Left hindlimb (tissue), 1 donor: ENCODE measurements around the gene TMSB10.
"Not testable (repeated sequence)": the region's sequence is repeated elsewhere in the genome, so short reads cannot be mapped to it uniquely, and the experiment has no call there.

Experiments
- DNase-seq: peaks from one replicate; pipeline ENCODE4 v3.0.0-alpha.2; 2018

The TMSB10 gene

DNA sequence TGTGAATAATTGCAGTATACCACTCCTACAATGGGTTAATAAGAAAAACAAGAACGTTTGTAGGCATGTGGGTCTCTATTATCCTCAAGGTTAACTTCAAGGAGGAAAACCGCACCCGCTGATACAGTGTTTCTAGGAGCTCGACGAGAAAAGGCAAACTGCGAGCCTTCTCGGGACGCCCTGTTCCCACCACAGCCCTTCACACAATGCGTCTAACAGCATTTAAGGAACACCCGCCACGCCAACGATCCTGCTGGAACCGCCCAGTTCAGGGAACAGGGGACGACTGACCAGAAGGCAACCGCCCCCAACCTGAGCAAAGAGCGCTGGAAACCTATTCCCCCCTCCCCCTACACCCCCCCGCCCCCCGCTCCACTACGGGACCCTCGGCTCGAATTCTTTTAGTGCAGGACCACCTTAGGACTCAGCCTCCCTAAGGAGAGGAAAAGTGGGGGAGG lies 710 bp upstream of the TMSB10 start:
- peak; percentile 86 for DNase-seq

DNA sequence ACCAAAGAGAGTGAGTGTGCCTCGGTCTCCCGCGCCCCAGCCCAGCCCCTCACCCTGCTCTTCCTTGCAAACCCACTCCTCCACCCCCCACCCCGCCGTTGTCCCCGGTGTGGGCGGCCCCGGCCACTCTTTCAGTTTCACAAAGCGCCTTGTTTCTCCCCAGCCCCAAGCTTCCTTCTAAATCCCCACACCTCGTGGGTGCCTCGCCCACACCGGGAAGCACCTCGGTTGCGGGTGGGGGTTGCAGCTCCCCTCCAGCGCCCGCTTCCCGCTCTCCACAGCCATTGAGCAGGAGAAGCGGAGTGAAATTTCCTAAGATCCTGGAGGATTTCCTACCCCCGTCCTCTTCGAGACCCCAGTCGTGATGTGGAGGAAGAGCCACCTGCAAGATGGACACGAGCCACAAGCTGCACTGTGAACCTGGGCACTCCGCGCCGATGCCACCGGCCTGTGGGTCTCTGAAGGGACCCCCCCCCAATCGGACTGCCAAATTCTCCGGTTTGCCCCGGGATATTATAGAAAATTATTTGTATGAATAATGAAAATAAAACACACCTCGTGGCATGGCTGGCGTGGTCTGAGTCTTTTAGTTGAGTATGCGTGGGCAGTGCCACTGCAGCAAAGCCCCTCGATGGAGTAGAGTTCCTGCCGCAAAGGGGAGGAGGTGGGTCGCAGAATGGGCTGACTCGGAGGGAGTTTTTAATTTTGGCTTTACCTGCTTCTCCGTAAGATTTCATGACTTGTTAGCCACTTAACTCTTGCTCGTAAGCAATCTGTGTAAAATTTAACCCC lies 848 bp downstream of the TMSB10 start:
- DNase-seq, result peak; percentile 59

DNA sequence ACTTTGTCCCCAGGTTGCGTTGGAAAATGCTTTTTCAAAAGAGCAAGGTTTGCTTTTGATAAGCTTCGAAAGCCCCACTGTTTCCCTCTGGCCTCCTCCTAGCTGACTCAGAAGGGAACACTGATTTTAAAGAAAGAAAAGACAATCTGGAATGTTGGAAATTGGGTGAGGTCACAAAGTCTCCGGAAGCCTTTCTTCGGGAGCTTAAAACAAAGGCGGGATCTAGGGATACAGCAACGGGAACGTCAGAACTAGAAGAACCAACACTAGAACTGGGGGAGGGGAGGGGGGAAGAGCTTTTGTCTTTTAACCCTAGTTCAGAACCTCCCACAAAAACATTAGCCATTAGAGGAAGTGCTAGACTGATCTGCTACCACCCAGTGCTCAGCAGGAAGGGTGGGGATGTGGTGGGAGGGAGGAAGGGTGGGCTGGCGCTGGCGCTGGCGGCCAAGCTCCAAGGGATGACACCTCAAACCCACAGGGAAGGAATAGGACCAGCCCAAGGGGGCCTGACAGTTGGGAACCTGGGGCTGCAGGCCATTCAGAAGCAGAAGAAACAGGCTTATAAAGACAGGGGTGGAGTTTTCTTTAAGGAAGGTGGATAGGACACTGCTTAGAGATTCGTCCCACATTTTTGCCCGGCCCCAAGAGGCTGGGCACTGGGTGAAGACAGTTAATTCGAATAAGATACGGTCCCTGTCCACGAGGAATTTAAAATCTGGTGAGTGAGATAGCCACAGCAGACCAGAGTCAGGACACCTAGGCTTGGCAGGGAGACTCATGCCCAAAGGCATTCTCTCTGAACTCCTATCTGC lies 1.7 kb downstream of the TMSB10 start:
- peak; percentile 70 for DNase-seq

- DNase-seq, result no peak
These were observed 3.7 kb downstream of the TMSB10 start for GRCh38 chr2:84908948-84909713.

GRCh38 chr2:84911135-84911678 lies 5.8 kb downstream of the TMSB10 start:
- DNase-seq, result no peak

DNA sequence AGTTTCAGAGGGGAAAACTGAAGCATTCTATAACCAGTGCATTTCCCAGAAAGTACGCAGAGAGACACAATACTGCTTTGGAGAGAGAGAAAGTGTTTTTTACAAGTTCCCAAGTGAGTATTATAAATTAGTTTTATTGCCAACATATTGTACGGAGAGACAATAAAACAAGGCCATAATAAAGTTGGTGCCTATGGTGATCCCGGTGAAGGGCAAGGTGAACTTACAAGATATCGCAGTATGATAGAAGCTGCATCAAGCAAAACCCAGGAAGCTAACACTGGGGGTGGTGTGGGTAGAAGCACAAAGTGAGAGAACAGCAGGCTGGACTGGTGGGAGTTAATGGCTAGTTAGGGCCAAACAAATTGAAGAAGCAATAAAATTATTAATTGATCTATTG lies 7.5 kb downstream of the TMSB10 start:
- DNase-seq, result no peak

GRCh38 chr2:84914334-84914733 lies 8.9 kb downstream of the TMSB10 start:
- DNase-seq, result no peak

DNA sequence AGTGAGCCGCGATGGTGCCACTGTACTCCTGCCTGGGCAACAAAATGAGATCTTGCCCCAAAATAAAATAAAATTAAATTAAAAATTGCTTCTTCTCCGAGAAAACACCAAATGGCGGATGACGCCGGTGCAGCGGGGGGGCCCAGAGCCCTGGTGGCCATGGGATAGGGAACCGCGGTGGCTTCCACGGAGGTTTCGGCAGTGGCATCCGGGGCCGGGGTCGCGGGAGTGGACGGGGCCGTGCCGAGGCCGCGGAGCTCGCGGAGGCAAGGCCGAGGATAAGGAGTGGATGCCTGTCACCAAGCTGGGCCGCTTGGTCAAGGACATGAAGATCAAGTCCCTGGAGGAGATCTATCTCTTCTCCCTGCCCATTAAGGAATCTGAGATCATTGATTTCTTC lies 10.2 kb downstream of the TMSB10 start:
- not testable (repeated sequence) for DNase-seq

- not testable (repeated sequence) for DNase-seq
These were observed 12.4 kb downstream of the TMSB10 start for GRCh38 chr2:84917821-84918220.

- DNase-seq, result no peak
These were observed 13.0 kb downstream of the TMSB10 start for GRCh38 chr2:84918430-84918829.

- no peak for DNase-seq
These were observed 14.6 kb downstream of the TMSB10 start for GRCh38 chr2:84919885-84920580.

DNA sequence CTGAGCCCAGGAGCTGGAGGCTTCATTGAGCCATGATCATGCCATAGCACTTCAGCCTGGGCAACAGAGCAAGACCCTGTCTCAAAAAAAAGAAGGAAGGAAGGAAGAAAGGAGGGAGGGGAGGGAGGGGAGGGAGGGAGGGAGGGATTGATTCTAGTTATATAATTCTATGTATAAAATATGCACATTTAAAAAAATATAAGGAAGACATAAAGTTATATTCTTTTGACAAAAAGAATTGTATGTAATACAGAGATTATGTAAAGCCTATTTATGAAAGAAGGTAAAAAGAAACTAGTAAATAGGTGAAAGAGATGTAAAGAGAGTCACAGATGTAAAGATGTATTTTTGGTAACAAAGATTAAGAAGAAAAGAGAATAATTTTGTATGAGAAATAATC lies 17.6 kb downstream of the TMSB10 start:
- no peak for DNase-seq

DNA sequence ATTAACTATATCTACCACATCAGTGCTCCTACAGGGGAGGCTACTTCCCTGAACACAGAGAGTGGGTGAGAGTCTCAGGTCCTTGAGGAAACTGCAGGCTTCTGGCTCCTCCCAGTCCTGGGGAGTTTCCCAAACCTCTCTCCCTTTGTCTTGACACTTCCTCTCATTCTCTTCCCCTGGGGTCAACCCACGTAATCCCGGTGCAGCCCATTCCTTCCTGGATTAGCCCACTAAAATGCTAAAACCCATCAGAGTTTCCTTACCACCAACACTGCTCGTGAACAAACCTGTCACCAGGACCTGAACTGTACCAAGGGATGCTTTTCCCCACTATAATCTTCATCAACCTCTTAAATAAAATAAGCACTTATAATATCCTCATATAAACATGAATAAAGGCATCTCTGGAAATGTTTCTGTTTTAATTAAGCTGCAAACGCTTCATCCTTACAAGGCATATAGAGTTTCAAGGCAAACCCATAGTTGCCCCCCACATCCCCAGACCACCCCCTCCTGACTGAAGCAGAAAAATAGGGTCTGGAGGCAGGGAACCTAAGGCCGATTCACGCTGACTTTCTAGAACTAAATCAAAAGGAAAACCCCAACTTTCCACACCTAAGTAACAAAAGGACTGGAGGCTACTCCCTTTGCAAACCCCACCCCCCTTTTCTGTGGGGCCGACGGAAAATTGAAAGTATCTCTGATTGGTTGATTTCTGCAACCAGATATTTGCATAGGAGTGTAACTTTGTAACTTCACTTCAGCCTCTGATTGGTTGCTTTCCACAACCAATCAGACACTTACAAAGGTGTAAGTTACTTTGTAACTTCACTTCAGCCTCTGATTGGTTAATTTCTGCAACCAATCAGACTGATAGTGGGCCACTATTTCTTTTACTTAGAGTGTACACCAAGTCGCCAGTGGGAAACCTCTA lies 19.0 kb downstream of the TMSB10 start:
- DNase-seq, result peak; percentile 46

- DNase-seq, result no peak
These were observed 19.9 kb downstream of the TMSB10 start for GRCh38 chr2:84925336-84925723.

DNA sequence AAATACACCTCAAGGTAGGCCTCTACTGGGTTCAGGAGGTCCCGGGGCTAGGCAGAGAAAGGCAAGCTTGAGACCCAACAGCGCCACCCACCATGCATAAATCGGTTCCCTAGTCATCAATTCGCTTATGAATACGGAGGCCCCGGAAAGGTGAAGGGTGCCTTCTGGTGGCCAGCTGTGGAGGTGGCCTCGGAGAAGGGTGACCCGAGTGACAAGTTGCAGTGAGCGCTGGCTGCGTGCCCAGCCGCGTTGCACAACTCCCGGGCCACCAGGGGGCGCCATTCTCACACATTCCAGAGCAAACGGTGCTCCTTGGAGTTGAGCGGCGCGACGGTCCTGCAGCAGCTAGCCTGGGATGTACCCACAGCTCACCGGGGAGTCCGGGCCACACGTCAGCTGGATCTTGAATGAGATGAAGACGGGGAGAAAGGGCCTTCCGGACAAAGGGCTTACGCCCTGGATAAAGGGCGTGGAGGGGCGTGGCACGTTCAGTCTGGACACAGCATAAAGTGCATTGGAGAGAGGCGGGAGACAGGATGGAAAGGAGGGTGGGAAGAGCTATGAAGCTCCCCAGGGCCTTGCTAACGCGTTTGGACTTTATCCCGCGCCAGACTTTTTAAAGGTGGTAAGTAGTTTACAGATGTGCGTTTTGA lies 20.4 kb downstream of the TMSB10 start:
- peak; percentile 91 for DNase-seq

DNA sequence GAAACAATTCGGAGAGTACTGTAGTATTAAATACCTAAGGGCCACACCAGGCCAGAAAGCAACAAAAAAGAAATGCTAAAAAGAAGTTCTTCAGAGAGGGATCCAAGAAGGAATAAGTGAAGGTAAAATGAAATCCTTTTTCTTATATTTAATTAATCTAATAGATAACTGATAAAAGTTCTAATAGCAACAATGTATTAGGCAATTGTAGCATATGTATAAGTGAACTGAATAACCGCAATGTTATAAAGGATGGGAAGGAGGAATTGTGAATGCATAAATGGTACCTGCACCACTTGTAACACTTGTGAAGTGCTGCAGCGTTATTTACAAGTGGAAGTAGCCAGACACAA lies 21.8 kb downstream of the TMSB10 start:
- no peak for DNase-seq

- no peak for DNase-seq
These were observed 25.9 kb downstream of the TMSB10 start for GRCh38 chr2:84931384-84931821.

DNA sequence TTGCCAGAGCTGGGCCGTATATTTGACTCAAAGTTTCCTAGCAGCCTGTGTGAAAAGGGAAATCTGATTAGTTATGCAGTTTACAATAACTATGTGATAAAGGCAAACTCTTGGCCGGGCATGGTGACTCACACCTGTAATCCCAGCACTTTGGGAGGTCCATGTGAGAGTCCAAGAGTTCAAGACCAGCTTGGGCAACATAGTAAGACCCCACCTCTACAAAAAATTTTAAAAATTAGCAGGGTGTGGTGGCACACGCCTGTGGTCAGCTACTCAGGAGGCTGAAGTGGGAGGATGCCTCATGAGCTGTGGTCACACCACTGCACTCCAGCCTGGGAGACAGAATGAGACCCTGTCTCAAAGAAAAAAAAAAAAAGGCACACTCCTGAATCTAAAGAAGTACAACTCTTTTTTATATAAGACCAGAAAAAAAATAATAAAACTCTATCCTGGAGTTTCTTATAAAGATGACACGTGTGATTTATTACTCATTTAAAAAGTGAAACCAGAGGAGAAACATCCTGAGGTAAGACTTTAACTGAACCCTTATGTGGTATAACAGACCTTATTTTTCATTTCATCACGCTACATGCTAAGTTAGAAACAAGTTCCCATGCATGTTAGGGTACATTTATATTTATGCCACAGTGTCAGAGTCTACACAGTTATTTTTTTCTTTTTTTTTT lies 32.9 kb downstream of the TMSB10 start:
- no peak for DNase-seq

- no peak for DNase-seq
These were observed 34.1 kb downstream of the TMSB10 start for GRCh38 chr2:84939426-84940087.

GRCh38 chr2:84940088-84940470 lies 34.6 kb downstream of the TMSB10 start:
- DNase-seq, result no peak
